GM08714 (cell line): ENCODE results near the gene VCL.

Experiments
- H3K4me3 ChIP-seq: fragments of 200-500 bp; sonication (Bioruptor generic); 2 replicates; pipeline ENCODE4 v1.5.1; 2014; ENCODE audit warnings: mild to moderate bottlenecking, low read length, inconsistent platforms
- ZNF274 ChIP-seq: IDR thresholded peaks from 2 replicates; pipeline ENCODE4 v1.6.1; 2012; ENCODE audit warnings: mild to moderate bottlenecking, low read depth, low read length

Gene VCL

DNA sequence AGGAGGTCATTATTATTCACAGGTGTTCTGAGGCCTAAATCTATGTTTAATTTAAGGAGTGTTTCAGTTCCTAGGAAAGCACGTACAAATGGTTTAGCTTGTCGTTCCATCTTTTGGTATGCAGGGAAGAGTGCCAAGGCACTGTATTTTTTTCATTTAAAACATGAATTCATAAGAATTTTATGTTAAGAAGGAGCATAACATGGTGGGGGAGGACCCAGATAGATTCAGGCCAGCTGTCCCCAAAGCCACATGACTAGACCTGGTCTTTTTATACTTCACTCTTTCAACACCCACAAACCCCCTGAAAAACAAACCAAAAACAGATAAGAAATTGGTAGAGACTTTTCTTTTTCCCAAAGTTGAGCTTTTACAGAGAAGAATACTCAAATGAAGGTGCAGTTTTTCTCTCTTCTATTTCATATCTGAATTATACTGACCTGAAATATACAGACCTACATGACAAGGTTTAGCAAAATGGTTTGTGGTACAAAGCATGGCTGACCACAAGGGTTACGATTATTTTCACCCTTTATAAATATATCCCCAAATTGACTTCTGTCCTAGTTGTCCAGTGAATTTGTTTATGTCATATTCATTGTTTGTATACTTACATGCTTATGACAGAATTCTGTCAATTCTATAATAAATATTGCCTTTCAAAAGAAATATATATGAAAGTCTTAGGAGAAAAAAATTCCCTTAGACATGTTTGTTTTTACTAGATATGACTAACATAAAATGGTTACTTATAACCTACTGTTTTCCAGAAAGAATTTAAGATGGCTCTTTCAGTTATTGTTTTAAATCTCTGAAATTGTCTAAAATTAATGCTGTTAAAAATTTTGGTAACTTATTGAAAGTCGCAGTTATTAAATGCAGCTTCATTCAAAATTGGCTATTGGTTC is 81.4 kb downstream of the VCL start:
- TF ChIP-seq ZNF274, result no peak
- H3K4me3 ChIP-seq, result no peak overlapping the region

DNA sequence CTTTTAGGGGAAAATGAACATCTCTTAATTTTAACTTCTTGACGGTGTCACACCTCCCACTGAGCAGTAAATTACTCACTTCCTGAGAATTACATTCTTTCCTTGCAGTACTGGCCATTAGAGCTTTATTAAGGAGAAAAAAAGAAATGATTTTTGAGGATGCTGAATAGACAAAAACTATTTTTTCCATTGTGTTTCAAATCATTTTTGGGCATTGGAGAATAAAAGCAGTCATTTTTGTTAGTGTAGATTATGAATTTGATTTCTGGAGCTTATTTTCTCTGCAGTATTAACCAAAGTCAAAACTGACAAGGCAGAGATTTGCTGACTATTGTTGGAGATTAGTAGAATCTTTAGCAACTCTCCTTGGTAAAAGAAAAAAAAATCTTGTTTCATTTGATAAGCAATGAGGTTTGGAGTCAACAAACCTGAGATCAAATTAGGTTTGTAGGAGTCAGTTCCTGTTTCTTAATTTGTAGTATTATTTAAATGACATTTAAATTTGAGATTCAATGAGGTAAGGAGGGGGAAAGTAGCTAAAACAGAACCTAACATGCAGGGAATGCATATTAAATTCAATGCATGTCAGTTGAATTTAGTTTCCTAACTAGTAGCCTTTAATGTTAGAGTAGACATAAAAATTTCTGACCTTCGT is 82.1 kb downstream of the VCL start:
- TF ChIP-seq ZNF274, result no peak

DNA sequence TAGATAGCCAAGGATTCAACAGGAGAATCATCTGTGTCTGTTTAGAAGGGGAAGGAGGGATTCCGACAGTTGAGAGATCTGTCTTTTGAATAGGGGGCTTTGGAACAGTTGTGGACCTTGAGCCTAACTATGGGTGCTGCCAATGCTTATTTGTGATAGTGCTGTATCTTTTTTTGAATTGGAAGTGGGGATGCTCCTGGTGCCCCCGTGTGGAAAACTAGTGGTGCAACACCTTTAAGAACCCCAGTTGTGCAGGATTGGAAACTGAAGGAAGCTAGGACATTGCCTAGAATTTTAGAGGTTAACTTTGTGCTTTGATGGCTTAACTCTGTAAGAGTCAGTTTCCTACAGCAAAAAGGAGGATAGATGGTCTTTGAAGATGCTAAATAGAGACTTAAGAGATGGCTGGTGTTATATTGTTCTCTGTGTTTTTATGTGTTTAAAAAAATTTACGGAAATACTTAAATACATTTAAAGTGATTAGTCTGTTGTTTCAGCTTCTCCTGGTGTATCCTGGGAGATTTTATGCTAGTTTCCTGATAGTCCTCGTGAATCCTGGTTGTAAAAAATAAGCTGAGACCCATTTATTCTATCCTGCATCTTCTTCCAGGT is 83.4 kb downstream of the VCL start:
- TF ChIP-seq ZNF274, result no peak
- no peak overlapping the region for H3K4me3 ChIP-seq

More for the DNA sequence above, 82.1 kb downstream of the VCL start:
- no peak overlapping the region for H3K4me3 ChIP-seq

DNA sequence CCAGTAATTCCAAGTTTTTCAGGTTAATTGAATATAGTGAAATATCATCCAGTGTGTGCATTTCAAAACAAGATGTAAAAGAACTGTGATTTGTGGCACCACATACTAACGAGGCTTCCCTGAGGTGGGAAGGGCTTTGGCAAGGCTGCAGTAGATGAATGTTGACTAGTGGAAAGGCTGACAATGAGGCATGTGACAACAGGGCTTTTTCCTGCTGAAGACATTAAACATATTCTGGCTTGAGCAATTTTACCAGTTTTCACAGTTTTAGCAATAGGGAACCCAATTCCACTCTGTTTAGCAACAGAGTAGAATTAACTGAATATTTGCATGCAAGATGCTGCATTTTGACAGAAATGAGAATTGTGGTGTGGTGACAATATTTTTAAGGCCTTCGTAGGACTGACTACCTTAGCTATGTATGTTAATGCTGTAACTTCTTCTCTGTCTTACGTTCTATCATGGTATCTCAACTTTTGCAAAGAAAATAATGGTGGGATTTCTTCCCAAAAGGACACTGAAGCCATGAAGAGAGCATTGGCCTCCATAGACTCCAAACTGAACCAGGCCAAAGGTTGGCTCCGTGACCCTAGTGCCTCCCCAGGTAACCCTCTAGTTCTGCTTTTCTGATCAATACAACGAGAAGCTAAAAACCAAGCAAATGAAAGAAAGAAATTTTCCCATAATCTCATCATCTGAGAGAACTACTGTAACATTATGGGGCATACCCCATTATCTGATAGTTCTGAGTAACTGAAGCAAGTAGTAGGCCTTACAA is 84.2 kb downstream of the VCL start:
- no peak overlapping the region for H3K4me3 ChIP-seq
- TF ChIP-seq ZNF274, result no peak

DNA sequence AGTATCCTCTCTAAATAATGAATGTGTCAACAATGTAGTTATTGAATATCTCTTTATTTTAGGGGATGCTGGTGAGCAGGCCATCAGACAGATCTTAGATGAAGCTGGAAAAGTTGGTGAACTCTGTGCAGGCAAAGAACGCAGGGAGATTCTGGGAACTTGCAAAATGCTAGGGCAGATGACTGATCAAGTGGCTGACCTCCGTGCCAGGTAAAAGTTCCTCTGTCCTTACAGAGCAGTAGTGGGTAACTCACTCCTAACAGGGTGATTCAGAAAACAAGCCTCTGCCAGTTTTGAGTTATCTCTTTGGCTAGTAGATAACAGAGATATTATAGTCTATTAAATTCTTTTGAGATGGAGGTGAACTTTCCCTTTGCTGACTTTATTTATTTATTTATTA is 85.4 kb downstream of the VCL start:
- H3K4me3 ChIP-seq, result no peak overlapping the region
- no peak for TF ChIP-seq ZNF274

DNA sequence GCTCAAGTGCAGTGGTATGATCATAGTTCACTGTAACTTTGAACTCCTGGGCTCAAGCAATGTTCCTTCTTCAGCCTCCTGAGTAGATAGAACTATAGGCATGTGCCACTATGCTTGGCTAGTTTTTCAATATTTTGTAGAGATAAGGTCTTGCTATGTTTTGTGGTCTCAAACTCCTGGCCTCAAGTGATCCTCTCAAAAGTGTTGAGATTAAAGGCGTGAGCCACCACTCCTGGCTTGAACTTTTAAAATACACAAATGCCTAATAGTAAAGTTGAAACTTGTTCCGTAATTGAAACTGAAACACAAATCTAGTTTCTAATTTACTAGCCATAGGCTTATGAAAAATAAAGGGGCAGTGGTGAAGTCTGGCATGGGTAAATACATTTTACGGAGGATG is 87.0 kb downstream of the VCL start:
- H3K4me3 ChIP-seq, result no peak overlapping the region
- TF ChIP-seq ZNF274, result no peak

DNA sequence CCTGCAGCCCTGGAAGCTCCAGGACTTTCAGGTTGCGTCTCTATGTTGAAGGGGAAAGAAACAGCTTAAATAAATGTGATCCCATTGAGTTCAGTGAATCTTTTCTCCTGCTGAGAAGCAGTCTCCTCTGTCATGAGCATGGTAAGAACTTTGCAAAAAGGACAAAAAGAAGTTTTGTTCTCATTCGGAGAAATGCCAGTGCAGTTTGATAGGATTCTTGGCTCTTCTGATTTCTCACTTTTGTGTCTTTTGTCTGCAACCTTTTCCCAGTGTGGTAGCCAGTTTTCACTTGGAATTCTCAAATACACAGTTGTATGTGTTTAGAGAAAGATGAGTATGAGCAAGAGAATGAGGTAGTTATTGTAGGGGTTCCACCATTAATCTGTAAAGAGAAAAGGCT is 88.4 kb downstream of the VCL start:
- no peak overlapping the region for H3K4me3 ChIP-seq
- no peak for TF ChIP-seq ZNF274

DNA sequence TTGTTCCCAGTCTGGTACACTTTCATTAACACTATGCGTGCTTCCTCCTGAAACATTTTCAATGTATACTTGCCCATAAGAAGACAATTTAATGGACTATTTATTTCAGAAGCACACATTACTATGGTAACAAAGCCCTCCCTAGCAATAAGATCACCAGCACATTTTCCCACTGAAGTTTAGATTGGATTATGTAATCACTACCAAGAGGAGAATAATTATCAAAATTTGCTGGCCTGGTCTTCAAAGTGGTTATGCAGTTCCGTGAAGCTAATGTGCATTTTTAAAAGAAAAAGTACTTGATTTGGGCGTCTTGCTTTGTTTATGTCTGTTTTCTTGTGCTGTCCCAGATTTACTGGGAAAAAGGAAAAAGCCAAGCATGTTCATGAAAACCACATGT is 90.8 kb downstream of the VCL start:
- TF ChIP-seq ZNF274, result no peak
- H3K4me3 ChIP-seq, result no peak overlapping the region

DNA sequence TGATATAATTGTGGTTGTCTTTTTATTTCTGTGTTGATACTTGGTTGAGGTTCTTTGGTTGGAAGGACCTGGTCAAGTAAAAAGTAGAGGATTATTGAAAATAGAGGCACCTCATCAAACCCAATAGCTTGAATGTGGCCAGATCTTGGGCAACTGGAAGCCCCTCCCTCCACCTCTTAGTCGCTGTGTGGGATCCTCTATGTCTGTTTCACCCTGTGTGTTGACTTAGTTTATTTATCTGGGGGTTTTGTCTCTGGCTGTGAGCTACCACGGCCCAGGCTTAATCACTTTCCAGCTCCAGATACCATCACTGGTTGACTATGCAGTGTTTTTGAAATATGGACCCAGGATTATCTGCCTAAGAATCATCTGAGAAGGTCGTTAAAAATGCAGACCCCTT is 94.5 kb downstream of the VCL start:
- no peak overlapping the region for H3K4me3 ChIP-seq
- TF ChIP-seq ZNF274, result no peak

DNA sequence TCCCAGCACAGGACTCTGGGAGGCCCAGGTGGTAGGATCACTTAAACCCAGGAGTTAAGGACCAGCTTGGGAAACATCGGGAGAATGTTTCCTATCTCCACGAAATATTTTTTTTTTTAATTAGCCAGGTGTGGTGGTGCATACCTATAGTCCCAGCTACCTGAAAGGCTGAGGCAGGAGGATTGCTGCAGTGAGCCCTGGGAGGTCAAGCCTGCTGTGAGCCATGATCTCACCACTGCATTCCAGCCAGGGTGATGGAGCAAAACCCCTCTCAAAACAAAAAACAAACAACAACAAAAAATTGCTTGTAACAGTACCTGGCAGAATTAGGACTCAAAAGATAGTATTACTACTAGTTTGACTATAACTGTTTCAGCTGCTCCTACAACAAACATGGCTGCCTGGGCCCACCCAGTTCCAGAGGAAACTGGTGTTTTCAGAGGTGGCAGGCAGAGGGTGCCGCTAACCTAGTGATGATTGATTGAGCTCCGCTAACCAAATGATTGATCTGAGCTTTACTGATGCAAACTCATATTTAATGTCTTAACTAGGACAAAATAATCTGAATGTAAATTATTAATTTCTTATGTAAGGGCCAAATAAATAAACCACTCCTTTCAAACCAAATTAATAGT is 95.7 kb downstream of the VCL start:
- H3K4me3 ChIP-seq, result no peak overlapping the region
- TF ChIP-seq ZNF274, result no peak

DNA sequence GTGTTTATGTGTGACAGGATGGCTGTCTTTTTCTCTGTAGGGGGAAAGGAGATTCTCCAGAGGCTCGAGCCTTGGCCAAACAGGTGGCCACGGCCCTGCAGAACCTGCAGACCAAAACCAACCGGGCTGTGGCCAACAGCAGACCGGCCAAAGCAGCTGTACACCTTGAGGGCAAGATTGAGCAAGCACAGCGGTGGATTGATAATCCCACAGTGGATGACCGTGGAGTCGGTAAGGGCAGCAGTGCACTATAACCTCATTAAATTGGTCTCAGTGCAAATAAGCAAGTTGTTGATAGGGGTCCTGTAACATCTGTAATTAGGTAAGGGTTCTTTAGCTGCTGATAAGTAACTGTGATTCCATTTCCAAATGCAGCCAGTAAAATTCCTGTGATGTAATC is 96.3 kb downstream of the VCL start:
- TF ChIP-seq ZNF274, result no peak
- H3K4me3 ChIP-seq, result no peak overlapping the region

DNA sequence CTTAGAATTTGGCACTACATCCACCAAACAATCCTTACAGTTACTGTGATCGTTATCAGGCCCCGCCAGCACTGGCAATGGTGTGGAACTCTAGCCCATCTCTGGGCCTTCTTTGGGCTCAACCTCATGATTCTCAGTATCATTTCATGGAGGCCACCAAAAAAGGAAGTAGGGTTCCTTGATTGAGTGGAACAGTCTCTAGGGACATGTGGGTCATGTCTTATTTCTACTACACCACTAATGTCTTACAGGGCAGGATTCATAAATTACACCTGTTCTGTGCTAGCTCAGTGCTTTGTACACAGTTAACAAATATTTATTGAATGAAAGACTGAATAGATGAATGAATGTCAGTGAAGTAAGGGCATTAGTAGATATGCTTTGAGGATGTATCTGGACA is 98.9 kb downstream of the VCL start:
- no peak for TF ChIP-seq ZNF274
- H3K4me3 ChIP-seq, result no peak overlapping the region

DNA sequence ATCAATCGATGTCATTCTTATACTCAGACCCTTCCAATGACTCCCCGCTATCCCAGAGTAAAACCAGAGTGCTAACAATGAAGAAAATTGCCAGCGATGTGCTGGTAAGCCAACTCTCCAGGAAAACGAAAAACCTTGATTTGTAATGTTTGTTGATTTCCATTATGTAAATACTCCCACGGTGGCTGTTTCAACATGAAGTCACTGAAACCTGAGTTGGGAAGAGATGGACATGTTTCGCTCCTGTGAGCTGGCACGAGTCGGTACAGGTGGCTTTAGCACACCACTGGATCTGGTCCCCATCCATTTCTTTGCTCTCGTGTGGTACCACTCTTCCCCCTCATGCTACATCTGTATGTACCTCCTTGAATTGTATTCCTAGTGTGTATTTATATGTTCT is 99.9 kb downstream of the VCL start:
- H3K4me3 ChIP-seq, result no peak overlapping the region
- no peak for TF ChIP-seq ZNF274

DNA sequence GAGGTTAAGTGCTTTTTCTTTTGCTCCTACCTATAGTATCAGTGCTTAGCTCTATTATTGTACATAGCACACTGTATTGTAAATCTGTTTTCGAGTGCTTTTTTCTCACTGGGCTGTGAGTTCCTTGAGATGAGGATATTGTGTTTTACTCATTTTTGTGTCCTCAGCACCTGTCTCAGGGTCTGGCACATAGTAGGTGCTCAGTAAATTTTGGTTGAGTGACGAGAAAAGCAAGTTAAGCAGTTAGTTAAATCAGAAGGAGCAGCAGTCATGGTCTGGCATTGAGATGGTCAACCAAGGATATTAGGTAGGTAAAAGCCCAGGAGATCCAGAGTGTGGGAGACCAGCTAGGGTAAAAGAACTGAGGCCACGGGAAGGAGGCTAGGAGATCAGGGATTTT is 101.5 kb downstream of the VCL start:
- TF ChIP-seq ZNF274, result no peak
- no peak overlapping the region for H3K4me3 ChIP-seq
